ENCODE measurements around the gene DHCR24.

The DHCR24 gene

GRCh38 chr1:54864460-54865208 lies 22.4 kb downstream of the DHCR24 start:
- DNase-seq: no peak

- no peak for DNase-seq
Observed at GRCh38 chr1:54863267-54863665, 23.7 kb downstream of the DHCR24 start.

GRCh38 chr1:54861070-54861761 lies 25.8 kb downstream of the DHCR24 start:
- DNase-seq: no peak

- DNase-seq: no peak
Observed at GRCh38 chr1:54859700-54860391, 27.1 kb downstream of the DHCR24 start.

GRCh38 chr1:54857746-54858561 lies 29.0 kb downstream of the DHCR24 start:
- no peak for DNase-seq

- no peak for DNase-seq
Observed at GRCh38 chr1:54857141-54857540, 29.9 kb downstream of the DHCR24 start.

- no peak for DNase-seq
Observed at GRCh38 chr1:54854381-54855020, 32.5 kb downstream of the DHCR24 start.

GRCh38 chr1:54853793-54854370 lies 33.1 kb downstream of the DHCR24 start:
- DNase-seq: no peak

- DNase-seq: no peak
Observed at GRCh38 chr1:54853096-54853792, 33.8 kb downstream of the DHCR24 start.

GRCh38 chr1:54851936-54852524 lies 35.0 kb downstream of the DHCR24 start:
- DNase-seq: no peak

GRCh38 chr1:54851406-54851805 lies 35.6 kb downstream of the DHCR24 start:
- no peak for DNase-seq

- no peak for DNase-seq
Observed at GRCh38 chr1:54850737-54851136, 36.3 kb downstream of the DHCR24 start.

- no peak for DNase-seq
Observed at GRCh38 chr1:54850069-54850730, 36.8 kb downstream of the DHCR24 start.

GRCh38 chr1:54849219-54850068 lies 37.6 kb downstream of the DHCR24 start:
- no peak for DNase-seq

- DNase-seq: no peak
Observed at GRCh38 chr1:54848134-54848948, 38.7 kb downstream of the DHCR24 start.

- DNase-seq: no peak
Observed at GRCh38 chr1:54846716-54847284, 40.2 kb downstream of the DHCR24 start.

- DNase-seq: no peak
Observed at GRCh38 chr1:54846301-54846700, 40.7 kb downstream of the DHCR24 start.

GRCh38 chr1:54845772-54846171 lies 41.2 kb downstream of the DHCR24 start:
- no peak for DNase-seq
